GM06990 (cell line): ENCODE data around the gene GATAD2A.
A peak's percentile ranks its signal among the peaks of the same experiment; 100 is the strongest.

ENCODE experiments used
- DNase-seq: peaks from one replicate; pipeline ENCODE4 v3.0.0-alpha.2; 2011; ENCODE audit not compliant: insufficient read length; ENCODE audit errors: extremely low read depth
- H3K27me3 ChIP-seq: replicated peaks from 2 replicates; pipeline ENCODE4 v1.6.0; 2011; ENCODE audit warnings: low read length; ENCODE audit not compliant: control insufficient read depth, insufficient read depth
- H3K36me3 ChIP-seq: 2 replicates; pipeline ENCODE4 v1.5.1; 2011; ENCODE audit warnings: low read length; ENCODE audit not compliant: control insufficient read depth, insufficient read depth
- H3K4me3 ChIP-seq: replicated peaks from 2 replicates; pipeline ENCODE4 v1.5.1; 2011; ENCODE audit warnings: low read depth, mild to moderate bottlenecking, control low read depth, low read length
- TF ChIP-seq, protein P1 (sequence below): IDR thresholded peaks from 2 replicates; pipeline ENCODE4 v1.5.1; 2011; ENCODE audit warnings: low read length, control low read depth, mild to moderate bottlenecking, inconsistent platforms; ENCODE audit not compliant: insufficient read depth, poor library complexity, severe bottlenecking

The GATAD2A gene

DNA sequence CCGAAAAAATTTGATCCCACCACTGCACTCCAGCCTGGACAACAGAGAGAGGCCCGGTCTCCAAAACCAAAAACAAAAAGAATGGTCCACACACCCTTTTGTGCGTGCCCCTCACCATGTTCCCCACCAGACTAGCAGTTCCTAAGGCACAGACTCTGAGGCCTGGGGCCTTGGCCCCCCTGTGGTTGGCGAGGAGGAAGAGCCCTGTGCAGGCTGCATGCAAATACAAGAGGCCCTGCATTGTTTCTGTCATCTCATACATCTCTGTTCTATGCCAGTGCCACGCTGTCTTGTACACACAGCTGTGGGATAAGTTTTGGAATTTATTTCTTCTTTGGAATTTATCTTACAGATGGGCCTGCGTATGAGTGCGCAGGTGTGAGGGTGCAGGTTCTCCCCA is 118.6 kb downstream of the GATAD2A start:
- no peaks in the 10 kb centered on the region for H3K27me3 ChIP-seq
- peaks cover 19% of the 10 kb centered on the region for H3K36me3 ChIP-seq
- TF ChIP-seq, protein P1, sequence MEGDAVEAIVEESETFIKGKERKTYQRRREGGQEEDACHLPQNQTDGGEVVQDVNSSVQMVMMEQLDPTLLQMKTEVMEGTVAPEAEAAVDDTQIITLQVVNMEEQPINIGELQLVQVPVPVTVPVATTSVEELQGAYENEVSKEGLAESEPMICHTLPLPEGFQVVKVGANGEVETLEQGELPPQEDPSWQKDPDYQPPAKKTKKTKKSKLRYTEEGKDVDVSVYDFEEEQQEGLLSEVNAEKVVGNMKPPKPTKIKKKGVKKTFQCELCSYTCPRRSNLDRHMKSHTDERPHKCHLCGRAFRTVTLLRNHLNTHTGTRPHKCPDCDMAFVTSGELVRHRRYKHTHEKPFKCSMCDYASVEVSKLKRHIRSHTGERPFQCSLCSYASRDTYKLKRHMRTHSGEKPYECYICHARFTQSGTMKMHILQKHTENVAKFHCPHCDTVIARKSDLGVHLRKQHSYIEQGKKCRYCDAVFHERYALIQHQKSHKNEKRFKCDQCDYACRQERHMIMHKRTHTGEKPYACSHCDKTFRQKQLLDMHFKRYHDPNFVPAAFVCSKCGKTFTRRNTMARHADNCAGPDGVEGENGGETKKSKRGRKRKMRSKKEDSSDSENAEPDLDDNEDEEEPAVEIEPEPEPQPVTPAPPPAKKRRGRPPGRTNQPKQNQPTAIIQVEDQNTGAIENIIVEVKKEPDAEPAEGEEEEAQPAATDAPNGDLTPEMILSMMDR, result peak; percentile 8
- H3K4me3 ChIP-seq, result no peak overlapping the region
- no peak for DNase-seq

DNA sequence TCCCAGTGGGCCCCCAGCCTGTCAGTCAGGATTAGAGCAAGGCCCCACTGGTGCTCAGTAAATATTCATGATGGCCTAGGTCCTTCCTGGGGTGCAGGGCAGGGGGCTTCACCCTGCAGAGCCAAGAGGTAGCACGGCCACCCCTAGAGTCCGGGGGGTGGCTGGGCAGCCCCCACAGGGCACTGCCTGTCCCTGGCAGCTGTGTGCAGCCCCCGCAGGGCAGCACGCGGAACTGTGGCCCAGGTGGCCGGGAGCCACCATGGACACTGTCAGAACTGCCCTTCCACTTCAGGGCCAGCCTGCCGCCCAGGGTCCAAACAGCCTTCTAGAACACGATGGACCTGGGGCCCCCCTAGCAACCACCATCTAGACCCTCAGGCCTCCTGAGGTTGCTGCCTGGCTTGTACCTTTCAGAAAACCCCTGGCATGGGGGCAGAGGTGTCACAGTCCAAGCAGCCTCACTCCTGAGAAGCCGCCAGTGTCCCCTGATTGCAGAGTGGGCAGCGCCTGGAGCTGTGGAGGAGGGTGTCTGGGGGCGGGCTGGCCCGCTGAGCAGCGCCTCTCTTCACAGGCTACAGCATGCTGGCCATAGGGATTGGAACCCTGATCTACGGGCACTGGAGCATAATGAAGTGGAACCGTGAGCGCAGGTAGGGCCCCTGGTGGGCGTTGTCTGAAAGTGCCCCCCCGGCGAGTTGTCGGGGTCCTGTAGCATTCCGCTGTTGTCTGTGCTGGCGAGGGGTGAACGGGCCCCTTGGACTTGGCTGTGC is 120.3 kb downstream of the GATAD2A start:
- peaks cover 12% of the 10 kb centered on the region for H3K36me3 ChIP-seq
- H3K27me3 ChIP-seq, result no peaks in the 10 kb centered on the region
- no peak overlapping the region for H3K4me3 ChIP-seq
- DNase-seq, result no peak
- TF ChIP-seq, protein P1, result no peak

DNA sequence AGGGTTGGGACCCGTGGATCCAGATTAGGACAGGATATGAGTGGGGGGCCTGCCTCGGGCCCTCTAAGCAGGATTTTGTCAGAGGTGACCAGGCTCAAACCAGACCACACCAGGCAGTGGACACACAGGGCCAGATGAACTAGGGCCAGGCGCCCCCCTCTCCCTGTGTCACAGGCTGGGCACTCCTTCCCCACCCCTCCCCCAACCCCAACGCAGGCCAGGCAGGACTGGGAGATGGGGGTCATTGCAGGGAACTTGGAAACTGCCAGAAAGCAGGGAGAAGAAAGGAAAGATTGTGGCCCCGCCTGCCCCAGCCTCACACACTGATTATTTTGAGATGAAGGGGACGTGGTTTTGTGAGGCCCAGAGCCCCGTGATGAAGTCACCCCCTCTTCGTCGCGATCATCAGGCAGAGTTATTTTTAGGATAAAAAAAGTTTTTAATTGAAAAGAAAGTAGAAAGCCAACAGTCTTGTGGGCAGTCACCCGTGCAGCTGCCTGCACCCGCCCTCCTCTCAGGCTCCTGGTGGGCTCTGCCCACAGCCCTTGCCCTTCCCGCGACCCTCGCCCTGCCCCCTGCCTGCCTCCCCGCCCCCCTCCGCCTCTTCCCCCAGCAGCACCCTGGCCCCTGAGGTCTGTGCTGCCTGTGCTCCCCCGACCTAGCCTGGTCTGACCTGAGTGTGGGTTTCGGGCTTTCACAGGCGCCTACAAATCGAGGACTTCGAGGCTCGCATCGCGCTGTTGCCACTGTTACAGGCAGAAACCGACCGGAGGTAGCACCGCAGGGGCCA is 121.3 kb downstream of the GATAD2A start:
- Histone ChIP-seq H3K27me3 (no peaks in the 10 kb centered on the region), H3K4me3 (no peak overlapping the region), H3K36me3 (peaks cover 12% of the 10 kb centered on the region)
- TF ChIP-seq, protein P1, result no peak
- DNase-seq, result no peak

DNA sequence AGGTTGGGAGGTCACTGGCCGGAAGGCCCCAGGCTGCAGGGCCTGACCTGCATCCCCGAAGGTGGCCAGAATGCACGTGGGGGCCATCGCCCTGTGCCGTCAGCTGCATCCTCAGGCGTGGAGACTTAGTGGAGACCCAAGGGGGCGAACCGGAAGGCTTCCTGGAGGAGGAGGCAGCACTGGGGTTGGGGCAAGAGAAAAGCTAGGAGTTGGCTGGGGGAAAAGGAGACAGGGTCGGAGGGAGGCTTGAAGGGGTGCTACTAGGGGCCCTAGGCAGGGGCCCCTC is 121.8 kb downstream of the GATAD2A start:
- TF ChIP-seq, protein P1, result no peak
- Histone ChIP-seq H3K27me3 (no peaks in the 10 kb centered on the region), H3K36me3 (peaks cover 13% of the 10 kb centered on the region), H3K4me3 (no peak overlapping the region)
- no peak for DNase-seq

DNA sequence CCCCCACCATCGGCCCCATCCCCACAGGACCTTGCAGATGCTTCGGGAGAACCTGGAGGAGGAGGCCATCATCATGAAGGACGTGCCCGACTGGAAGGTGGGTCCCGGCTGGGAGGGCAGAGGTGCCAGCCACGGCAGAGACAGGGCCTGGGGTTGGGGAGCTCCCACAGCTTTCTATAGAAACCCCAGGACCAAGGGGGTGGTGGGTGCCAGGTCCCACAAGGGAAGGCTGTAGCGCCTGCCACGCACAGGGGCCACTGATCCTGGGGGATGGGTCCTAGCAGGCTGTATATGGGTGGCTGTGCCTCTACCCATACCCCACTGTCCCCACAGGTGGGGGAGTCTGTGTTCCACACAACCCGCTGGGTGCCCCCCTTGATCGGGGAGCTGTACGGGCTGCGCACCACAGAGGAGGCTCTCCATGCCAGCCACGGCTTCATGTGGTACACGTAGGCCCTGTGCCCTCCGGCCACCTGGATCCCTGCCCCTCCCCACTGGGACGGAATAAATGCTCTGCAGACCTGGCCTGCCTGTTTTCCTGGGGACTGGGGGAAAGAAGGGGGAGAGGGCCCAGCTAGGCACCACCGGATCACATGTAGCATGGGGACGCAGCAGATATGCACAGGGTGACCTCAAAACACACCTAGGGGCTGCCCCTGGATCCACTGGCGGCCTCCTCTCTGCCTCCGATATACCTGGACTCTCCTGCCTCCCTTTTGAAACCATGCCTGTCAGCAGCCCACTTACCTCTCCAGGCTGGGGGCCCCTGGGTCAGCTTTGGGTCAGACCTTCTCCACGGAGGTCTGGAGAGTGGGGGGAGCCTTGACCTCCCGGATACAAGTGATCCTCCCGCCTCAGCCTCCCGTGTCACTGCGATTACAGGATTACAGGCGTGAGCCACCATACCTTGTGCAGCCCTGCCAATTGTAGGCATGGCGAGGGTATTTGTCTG is 122.5 kb downstream of the GATAD2A start:
- Histone ChIP-seq H3K36me3 (peaks cover 13% of the 10 kb centered on the region), H3K4me3 (no peak overlapping the region), H3K27me3 (no peaks in the 10 kb centered on the region)
- TF ChIP-seq, protein P1, result no peak
- no peak for DNase-seq
